Kidney (tissue), 14 donors: ENCODE data around the gene HMOX1. TPM values are rescaled to one million over a fixed set of nuclear protein-coding genes. Genes with fewer than 3 reads are reported as not detected.

Experiments used
- DNase-seq, 5 donors: peaks; one replicate each; pipeline ENCODE4 v3.0.0-alpha.2; 2013 to 2020
- FAIRE-seq: peaks from 2 replicates; lab custom pipeline; 2012; peaks lifted over from hg19 to GRCh38; lab: Jason Lieb, UNC
- H3K27ac ChIP-seq, 2 donors: one replicate each; pipeline ENCODE4 v1.7.0; 2013; ENCODE audit warnings: low read depth in 2 of 2, low read length in 2 of 2, inconsistent platforms in 1 of 2
- H3K27me3 ChIP-seq: one replicate; pipeline ENCODE4 v1.7.1; 2013; ENCODE audit warnings: low read length, inconsistent platforms; ENCODE audit not compliant: control insufficient read depth, insufficient read depth
- H3K36me3 ChIP-seq, 3 donors: one replicate each; pipeline versions ENCODE4 v1.7.0 to v1.7.1; 2013; ENCODE audit warnings: low read length in 3 of 3, control low read depth in 1 of 3, inconsistent platforms in 1 of 3; ENCODE audit not compliant: insufficient read depth in 3 of 3, control insufficient read depth in 2 of 3
- H3K4me1 ChIP-seq, 3 donors: one replicate each; pipeline versions ENCODE4 v1.7.0 to v1.7.1; 2013; ENCODE audit warnings: low read length in 3 of 3, inconsistent platforms in 1 of 3, low read depth in 1 of 3; ENCODE audit not compliant: control insufficient read depth in 2 of 3, insufficient read depth in 2 of 3
- H3K4me3 ChIP-seq, 3 donors: one replicate each; pipeline versions ENCODE4 v1.7.0 to v1.8.1; 2013; ENCODE audit warnings: low read length in 3 of 3, control low read depth in 1 of 3, inconsistent platforms in 1 of 3
- H3K9ac ChIP-seq, 3 donors: one replicate each; pipeline versions ENCODE4 v1.7.0 to v1.7.1; 2013; ENCODE audit warnings: low read length in 3 of 3, control low read depth in 1 of 3, inconsistent platforms in 1 of 3
- H3K9me3 ChIP-seq, 3 donors: one replicate each; pipeline versions ENCODE4 v1.7.0 to v1.7.1; 2013; ENCODE audit warnings: low read length in 3 of 3, control low read depth in 1 of 3, inconsistent platforms in 1 of 3; ENCODE audit not compliant: control insufficient read depth in 2 of 3, insufficient read depth in 1 of 3
- CTCF ChIP-seq: IDR thresholded peaks from 3 replicates; pipeline ENCODE4 v1.5.1; 2012; ENCODE audit warnings: mild to moderate bottlenecking, moderate library complexity, borderline replicate concordance; ENCODE audit not compliant: insufficient read depth; ENCODE audit errors: extremely low read depth
- intact Hi-C: fragments of 100-400 bp; cut with DNase I; formaldehyde crosslinking; loops from one replicate; pipeline ENCODE4 v1.11.1; 2022
- polyA plus RNA-seq: library from polyadenylated mRNA; stranded (reverse); fragments of 350-450 nt; fragmentation: Illumina TruSeq; extraction: RNeasy Lipid Tissue Mini Kit (QIAGEN cat#74804); gene quantifications from one replicate; pipeline ENCODE4 v1.2.3, GENCODE V29; 2014; ENCODE audit warnings: low read depth, low replicate concordance; ENCODE audit not compliant: insufficient read depth
- total RNA-seq: library from RNA; stranded (reverse); fragmentation: NEBNext Ultra II Directional; extraction: Animal tissue kit (Norgen Biotek cat#: 25700); gene quantifications from one replicate; pipeline ENCODE4 v1.2.1, GENCODE V29; 2021
- donor health status: control.
- donor health status: control.
- donor health status: control.
- donor health status: control.
- donor health status: control.
- donor health status: DM: yes; HTN: yes; CAD: no.
- donor health status: Normal renal cell carcinoma (clear cell type).

The HMOX1 gene
- total and polyA plus RNA-seq, 2 donors from 2014 or later: 37.7 to 234 TPM

DNA sequence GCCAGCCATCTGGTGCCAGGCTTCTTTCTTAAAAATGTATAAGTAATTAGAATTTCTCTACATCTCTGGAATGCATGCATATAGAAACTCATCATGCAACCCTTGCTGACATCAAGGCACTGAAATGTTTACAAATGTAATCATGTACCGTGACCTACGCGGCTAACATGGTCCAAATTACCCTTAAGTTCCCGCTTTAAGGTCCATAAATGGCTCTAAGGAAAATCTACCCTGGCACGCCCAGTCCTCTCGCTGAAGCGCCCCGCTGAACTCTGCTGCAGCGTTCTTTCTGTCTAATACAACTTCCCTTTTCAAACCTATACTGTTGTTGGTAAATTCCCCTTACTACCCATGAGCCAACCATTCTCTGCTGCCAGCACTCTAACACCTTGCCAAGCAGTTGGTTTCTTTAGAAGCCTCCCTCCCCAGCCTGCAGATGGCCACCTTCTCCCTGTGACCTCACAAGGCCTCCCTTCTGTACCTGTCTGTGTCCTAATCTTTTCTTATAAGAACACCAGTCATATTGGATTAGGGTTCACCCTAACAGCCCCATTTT, 13.5 kb upstream of the HMOX1 start:
- Histone ChIP-seq H3K9ac (no peak overlapping the region), H3K27me3 (no peaks in the 10 kb centered on the region), H3K9me3 (no peaks in the 10 kb centered on the region), H3K4me3 (no peak overlapping the region), H3K4me1 (peaks cover 0 to 3% (median 3%) of the 10 kb centered on the region in 3 donors), H3K36me3 (no peaks in the 10 kb centered on the region), H3K27ac (no peak overlapping the region)
- FAIRE-seq: no peak
- intact Hi-C loops: no loop called here
- DNase-seq: peak in 1 of 5 donors; percentile 21
- TF ChIP-seq CTCF: no peak

DNA sequence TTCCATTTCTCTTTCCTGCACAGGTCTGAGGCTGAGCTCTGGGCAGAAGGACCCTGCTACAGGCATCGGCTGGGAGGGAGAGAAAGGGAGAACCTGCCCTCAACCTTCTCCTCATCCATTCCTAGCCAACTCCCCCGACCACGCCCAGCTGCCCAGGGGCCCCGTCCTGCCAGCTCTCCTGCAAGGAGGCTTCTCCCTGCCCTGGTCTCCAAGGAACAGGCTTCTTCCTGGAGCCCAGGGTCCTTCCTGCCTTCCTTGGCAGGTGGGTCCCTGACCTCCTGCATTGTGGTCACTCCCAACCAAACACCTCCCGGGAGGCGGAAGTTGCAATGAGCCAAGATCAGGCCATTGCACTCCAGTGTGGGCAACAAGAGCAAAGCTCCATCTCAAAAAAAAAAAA, 12.5 kb upstream of the HMOX1 start:
- no peak for FAIRE-seq
- no peak for DNase-seq

DNA sequence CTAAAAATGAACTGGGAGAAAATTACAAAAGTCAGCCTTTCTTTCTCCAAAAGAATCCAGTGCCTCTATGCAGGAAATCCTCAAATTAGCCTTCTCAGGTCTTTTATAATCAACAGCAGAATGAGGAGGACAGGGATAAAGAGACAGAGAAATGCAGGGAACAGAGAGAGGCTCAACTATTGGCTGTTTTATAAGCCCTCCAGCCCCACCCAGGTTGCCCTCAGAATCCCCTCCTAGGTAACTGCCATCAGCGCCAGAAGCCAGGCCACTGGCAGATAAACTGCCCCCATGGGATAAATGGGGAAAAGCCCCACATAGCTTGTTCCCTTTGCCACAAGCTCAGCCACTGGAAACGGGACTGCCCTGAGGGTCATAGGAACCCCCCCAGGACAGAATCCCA, 10.9 kb upstream of the HMOX1 start:
- H3K4me1 ChIP-seq: peaks cover 0 to 3% (median 3%) of the 10 kb centered on the region in 3 donors
- H3K27ac ChIP-seq: no peak overlapping the region
- DNase-seq (no peak), FAIRE-seq (no peak)
- H3K36me3 ChIP-seq: no peaks in the 10 kb centered on the region
- intact Hi-C loops: no loop called here
- no peaks in the 10 kb centered on the region for H3K27me3 ChIP-seq
- H3K9ac ChIP-seq: no peak overlapping the region
- H3K9me3 ChIP-seq: no peaks in the 10 kb centered on the region
- H3K4me3 ChIP-seq: no peak overlapping the region
- no peak for TF ChIP-seq CTCF

More for the DNA sequence above, 12.5 kb upstream of the HMOX1 start:
- intact Hi-C loops: no loop called here
- TF ChIP-seq CTCF: no peak
- H3K4me3 ChIP-seq: no peak overlapping the region
- no peaks in the 10 kb centered on the region for H3K36me3 ChIP-seq
- no peak overlapping the region for H3K9ac ChIP-seq
- no peaks in the 10 kb centered on the region for H3K9me3 ChIP-seq
- peaks cover 0 to 3% (median 3%) of the 10 kb centered on the region in 3 donors for H3K4me1 ChIP-seq
- H3K27me3 ChIP-seq: no peaks in the 10 kb centered on the region
- no peak overlapping the region for H3K27ac ChIP-seq

DNA sequence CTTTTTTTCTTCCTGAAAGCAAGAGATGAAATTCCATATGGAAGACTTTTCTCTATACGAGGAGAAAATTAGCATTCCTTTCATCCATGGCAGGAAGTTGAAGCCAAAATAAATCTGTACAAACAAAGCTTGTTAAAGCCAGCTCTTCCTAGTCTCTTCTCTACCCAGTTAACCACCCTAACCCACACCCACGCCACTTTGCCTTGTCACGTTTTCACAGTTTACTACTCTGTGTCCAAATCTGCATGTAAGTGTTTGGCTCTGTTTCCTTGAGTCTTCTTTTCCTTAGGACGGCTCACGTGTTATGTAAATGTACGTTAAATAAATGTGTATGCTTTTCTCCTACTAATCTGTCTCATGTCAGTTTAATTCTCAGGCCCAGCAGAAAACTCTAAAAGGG, 7.1 kb upstream of the HMOX1 start:
- no peak for TF ChIP-seq CTCF
- Histone ChIP-seq H3K27ac (no peak overlapping the region), H3K4me3 (no peak overlapping the region), H3K9me3 (no peaks in the 10 kb centered on the region), H3K9ac (no peak overlapping the region), H3K36me3 (no peaks in the 10 kb centered on the region), H3K4me1 (peaks cover 3 to 8% (median 7%) of the 10 kb centered on the region in 3 donors), H3K27me3 (no peaks in the 10 kb centered on the region)
- intact Hi-C loops: no loop called here
- FAIRE-seq (no peak), DNase-seq (no peak)
